Measurements from ENCODE around the gene RDH13.

DNA sequence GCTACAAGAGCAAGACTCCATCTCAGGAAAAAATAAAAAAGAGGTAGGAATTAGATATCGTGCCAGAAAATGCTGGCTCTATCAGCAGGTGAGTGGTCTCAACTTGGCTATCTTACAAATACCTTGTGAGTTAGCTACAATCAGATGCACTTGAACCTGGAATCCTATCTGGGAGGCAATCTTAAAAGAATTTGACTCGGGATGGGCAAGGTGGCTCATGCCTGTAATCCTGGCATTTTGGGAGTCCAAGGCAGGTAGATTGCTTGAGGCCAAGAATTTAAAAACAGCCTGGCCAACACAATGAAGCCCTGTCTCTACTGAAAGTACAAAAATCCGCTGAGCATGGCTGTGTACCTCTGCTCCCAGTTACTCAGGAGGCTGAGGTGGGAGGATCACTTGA, 67.4 kb downstream of the RDH13 start:
- no peak for TF ChIP-seq EP300 (IDR thresholded peaks at IDR 0.05)
- TF ChIP-seq RFX5 (IDR thresholded peaks at IDR 0.05), result no peak
- no peak for TF ChIP-seq CBX2 (IDR thresholded peaks at IDR 0.05; ENCODE audit: borderline replicate concordance, low read depth)
- TF ChIP-seq CEBPB (IDR thresholded peaks at IDR 0.05), result no peak
- TF ChIP-seq POLR2A (IDR thresholded peaks at IDR 0.05; ENCODE audit: low read length), result no peak
- no peak for TF ChIP-seq BCL3 (IDR thresholded peaks at IDR 0.05)
- TF ChIP-seq CTCF (IDR thresholded peaks at IDR 0.05), result no peak
- TF ChIP-seq MYC (IDR thresholded peaks at IDR 0.05; ENCODE audit: borderline replicate concordance, low read length), result no peak
- no peak for TF ChIP-seq CHD2 (IDR thresholded peaks at IDR 0.05; ENCODE audit: low read length, partially characterized antibody)
- no peak for TF ChIP-seq HOXA7 (CRISPR knock-in tag; IDR thresholded peaks at IDR 0.05)
